ENCODE results near the gene TNIK.

DNA sequence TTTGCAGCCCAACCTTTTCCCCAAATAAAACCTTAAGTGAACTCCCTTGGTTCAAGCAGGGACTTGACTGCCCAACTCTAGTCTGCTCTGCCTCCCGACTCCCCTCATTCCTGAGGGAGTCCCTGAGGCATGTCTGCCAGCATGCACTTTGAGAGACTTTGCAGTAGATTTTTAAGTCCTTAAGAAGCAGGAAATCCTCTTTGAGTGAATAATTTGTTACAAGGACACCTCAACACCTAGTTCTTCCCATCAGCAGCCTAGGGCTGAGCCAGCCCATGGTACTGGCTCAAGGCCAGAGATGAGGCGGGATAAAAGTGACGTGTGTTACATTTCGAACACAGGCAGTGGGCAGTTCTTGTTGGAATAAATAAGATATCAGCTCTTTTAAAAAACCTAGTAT, 229.3 kb downstream of the TNIK start:
- no peak for TF ChIP-seq EP300 (IDR thresholded peaks at IDR 0.05)
- TF ChIP-seq, protein P1, sequence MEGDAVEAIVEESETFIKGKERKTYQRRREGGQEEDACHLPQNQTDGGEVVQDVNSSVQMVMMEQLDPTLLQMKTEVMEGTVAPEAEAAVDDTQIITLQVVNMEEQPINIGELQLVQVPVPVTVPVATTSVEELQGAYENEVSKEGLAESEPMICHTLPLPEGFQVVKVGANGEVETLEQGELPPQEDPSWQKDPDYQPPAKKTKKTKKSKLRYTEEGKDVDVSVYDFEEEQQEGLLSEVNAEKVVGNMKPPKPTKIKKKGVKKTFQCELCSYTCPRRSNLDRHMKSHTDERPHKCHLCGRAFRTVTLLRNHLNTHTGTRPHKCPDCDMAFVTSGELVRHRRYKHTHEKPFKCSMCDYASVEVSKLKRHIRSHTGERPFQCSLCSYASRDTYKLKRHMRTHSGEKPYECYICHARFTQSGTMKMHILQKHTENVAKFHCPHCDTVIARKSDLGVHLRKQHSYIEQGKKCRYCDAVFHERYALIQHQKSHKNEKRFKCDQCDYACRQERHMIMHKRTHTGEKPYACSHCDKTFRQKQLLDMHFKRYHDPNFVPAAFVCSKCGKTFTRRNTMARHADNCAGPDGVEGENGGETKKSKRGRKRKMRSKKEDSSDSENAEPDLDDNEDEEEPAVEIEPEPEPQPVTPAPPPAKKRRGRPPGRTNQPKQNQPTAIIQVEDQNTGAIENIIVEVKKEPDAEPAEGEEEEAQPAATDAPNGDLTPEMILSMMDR (IDR thresholded peaks at IDR 0.05) = no peak

All from stomach (tissue), 4 donors.